Effector CD8-positive, alpha-beta T cell (primary cell): ENCODE measurements around the gene ZMYND10.

Experiments
- DNase-seq: peaks from one replicate; lab custom pipeline; 2025; lab: John Stamatoyannopoulos, UW

Gene ZMYND10

GRCh38 chr3:50303013-50303815 is 42.3 kb downstream of the ZMYND10 start, which contains the start of gene HYAL1:
TSS of gene HYAL1 (minus strand) at chr3:50303574. CDS start at chr3:50302956, 618 bp downstream.
- DNase-seq = no peak

GRCh38 chr3:50302095-50303012 is 43.2 kb downstream of the ZMYND10 start:
- DNase-seq = no peak

DNA sequence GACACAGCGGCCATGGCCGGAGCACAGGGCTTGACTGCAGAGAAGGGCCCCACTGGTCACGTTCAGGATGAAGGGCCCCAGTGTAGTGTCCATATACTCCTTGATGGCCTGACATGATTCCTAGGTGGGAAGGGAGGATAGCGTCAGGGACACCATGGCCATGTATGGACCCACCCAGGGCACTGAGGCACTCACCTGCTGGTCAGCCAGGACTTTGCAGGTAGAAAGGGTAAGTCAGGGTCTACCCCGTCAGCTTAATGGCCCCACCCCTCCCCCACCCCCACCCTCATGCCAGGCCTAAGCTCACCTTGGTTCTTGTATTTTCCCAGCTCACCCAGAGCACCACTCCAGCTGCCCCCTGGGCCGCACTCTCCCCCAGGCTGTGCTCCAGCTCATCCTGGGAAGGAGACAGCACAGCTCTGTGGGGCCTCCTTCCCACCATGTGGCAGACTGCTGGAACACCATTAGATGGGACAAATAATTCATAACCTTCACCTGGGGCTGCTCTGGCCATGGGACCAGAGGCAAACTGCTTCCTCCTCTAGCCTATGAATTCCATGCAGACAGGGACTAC is 44.8 kb downstream of the ZMYND10 start:
- no peak for DNase-seq

DNA sequence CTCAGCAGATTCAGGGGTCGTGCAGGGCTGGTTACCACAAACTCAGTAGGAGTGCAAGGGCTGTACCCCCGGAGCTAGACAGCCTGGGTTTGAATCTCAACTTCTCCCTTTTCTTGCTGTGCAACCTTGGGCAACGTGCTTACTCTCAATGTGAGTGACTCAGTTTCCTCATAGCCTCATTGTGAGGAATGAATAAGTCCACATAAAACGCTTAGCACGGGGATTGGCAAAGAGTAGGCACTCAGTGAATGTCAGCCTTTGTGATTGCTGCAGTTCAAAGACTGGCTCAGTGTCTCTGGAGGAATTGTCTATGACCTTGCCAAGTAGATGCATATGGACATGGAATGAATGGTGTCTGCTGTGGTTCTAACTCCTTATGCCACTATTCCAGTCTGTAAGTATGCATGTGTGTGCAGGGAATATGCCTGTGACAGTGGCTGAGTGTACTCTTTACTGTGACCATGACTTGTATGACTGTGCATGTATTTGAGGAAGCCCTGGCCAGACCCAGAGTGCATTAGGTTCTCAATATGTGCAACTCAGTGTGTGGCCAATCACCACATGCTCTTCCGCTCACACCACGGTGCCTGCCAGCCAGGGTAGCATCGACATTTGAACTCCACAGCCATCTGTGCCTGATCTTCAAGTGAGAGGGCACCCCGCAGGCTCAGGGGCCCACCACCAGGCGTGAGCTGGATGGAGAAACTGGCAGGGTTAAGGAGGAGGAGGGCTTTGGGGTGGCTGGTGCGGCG is 45.4 kb downstream of the ZMYND10 start:
- no peak for DNase-seq

GRCh38 chr3:50299638-50299928 is 45.9 kb downstream of the ZMYND10 start:
- no peak for DNase-seq

DNA sequence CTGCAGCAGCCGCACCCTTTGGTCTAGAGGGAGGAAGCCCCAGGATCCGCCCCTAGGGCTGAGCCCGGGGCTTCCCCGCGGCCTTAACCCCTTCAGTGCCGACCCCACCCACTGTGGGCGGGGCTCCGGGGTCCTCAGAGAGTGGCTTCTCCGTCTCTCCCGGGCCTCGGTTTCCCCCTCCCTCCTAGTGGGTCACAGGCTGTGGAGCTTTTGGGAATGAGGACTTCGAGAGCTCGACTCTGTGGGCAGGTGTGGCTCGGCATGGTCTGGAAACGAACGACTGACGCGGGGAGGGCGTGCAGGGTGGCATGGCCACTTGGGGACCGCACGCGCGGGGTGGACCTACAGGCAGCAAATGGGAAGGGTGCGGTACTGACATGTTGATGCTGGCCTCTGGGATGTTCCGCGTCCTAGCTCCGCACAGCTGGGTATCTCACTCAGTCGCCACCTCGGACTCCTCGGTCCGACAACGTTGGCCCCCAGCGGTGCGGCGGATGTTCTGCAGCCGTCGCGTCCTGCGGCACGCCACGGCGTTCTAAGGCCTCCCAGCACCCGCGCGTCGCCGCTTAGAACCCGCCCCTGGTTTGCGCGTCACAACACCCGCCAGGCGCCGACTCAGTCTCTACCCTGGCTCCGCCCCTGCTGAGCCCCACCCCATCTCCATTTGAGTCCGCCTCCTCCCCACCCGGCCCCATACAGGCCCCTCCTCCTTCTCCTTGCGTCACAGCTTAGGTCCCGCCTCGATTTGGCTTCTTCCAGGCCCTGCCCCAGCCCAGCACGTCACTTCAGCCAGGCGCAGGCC is 46.5 kb downstream of the ZMYND10 start, which contains the start of the genes HYAL3 and NAA80:
HYAL3 (minus strand) TSS at position 570 of the 802 bp plus-strand sequence. CDS start 3,803 bp downstream, outside the sequence.
NAA80 (minus strand) TSS at position 570 of the 802 bp plus-strand sequence. CDS start 1,942 bp downstream, outside the sequence.
- DNase-seq = peak; percentile 98

DNA sequence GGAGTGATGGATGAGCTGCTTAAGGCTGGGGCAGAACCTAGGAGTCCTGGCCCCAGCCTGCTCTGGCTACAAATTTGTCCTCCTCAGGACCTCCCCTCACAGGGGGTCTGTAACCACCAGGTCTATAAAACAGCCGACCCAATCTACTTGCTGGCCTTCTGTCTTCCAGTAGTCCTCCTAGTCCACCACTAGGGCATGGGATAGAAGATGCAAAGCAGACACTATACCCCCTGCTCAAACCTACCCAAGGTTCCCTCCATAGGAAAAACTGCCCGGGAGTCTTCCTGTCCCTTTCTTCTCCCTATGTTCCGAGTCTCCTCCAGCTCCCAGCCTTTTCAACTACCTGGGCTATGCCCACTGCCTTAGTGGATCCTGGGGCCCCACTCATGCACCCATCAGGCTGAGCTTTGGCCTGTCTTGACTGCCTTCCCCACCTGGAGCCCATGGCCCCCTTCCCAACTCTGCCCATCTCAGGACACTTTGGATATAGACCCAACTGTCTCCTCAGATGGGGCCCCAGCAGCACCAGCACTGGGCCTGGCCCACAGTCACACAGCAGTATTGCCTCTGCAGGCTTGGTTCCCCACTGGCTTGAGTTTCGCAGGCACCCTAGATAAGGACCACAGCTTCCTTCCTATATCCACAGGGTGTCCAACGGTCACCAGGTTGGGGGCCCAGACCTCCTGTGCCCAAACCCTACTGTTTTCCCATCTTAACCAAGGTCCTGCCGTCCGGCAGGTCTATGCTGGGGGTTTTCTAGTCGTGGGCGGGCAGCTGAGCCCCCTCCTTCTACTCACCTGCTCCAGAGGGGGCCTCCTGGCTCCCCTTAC is 47.4 kb downstream of the ZMYND10 start:
- no peak for DNase-seq

DNA sequence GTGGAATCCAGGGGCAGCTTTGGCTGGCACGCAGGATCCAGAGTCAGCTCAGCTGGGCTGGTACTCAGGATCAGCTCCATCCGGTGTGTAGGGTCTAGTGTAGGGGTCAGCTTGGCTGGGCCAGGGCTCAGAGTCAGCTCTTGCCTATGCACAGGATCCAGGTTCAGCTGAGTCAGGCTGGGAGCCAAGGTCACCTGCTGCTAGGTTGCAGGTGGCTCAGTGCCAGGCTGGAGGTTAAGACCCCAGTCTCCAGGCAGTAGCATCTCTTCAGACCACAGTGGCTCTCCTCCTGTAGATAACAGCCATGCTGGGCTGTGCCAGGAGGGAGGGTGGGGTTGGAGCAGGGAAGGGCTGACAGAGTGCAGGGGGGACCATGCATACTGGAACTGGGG is 48.2 kb downstream of the ZMYND10 start:
- no peak for DNase-seq

- no peak for DNase-seq
These were observed 48.7 kb downstream of the ZMYND10 start for GRCh38 chr3:50296721-50297383.

GRCh38 chr3:50295553-50296431 is 49.7 kb downstream of the ZMYND10 start:
- no peak for DNase-seq

- DNase-seq = no peak
These were observed 50.8 kb downstream of the ZMYND10 start for GRCh38 chr3:50294492-50295403.

DNA sequence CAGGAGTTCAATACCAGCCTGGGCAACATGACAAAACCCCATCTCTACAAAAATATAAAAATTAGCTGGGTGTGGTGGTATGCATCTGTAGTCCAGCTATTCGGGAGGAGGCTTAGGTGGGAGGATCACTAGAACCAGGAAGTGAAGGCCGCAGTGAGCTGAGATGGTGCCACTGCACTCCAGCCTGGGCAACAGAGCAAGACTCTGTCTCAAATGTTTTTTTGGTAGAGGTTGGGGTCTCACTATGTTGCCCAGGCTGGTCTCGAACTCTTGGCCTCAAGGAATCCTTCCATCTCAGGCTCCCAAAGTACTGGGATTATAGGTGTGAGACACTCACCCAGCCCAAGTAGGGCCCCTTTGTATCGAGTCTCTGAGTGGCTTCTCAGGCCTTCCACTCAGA is 51.4 kb downstream of the ZMYND10 start:
- no peak for DNase-seq

- DNase-seq = no peak
These were observed 52.3 kb downstream of the ZMYND10 start for GRCh38 chr3:50293079-50293801.

DNA sequence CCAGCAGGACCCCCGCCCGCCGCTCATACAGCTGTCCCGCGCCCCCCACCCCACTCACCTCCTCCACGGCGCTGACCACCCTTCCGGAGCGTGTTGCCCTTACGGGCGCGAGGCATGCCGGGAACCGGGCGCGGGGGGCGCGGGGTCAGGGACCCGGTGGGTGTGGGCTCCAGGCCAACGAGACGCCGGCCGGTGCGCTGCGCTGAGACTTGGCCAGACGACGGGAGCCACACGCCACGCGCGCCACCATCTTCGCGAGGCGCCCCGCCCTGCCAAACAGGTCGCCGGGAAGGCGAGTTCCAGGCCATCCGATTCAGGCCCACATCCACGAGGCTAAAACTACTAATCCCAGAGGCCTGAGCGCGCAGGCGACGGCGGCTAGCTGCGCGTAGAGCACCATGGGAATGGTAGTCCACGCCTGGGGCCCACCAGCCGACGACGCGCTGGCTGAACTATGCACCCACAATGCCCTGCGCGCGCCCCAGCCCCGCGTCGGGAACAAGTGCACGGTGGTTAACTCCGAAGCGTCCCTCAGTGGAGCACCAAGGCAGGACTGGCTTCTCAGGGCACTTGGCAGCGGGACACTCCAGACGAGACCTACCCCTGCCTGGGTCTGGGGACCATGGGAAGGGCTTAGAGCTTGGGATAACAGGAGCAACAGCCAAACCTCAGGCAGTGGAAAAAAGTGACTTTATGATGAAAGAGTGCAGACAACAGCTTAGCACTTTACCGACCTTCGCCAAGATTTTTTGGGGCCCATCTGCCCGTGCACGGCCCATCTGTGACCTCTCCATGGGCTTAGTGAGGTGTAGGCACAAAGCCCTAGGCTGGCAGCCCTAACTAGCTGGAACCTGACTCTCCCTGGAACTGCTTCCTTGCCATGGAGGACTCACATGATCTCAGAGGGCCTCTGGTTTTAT is 53.1 kb downstream of the ZMYND10 start, which contains the start of gene IFRD2:
IFRD2 (minus strand) TSS at position 271 of the 920 bp plus-strand sequence; CDS start at position 116, 155 bp downstream.
- DNase-seq = peak; percentile 91
